ENCODE measurements around the gene GNAO1.
A peak's percentile ranks its signal among the peaks of the same experiment; 100 is the strongest.

The GNAO1 gene

GRCh38 chr16:56329887-56330286 is 138.6 kb downstream of the GNAO1 start:
- ChIA-PET CTCF (interaction anchor here (1.2 to 3.9 kb wide), 3 partner anchors 11 to 372 kb away, joined by 3 to 31 read pairs (median 6); no protein-coding TSS in a partner anchor), POLR2A (no interaction called here)
- no peak for DNase-seq (ENCODE audit: extremely low spot score)
- TF ChIP-seq CTCF (IDR thresholded peaks at IDR 0.05; ENCODE audit: control extremely low read depth, extremely low read depth, low read depth, missing control alignments): no peak

- TF ChIP-seq CTCF (IDR thresholded peaks at IDR 0.05; ENCODE audit: control extremely low read depth, extremely low read depth, low read depth, missing control alignments): no peak
- no peak for DNase-seq (ENCODE audit: extremely low spot score)
- ChIA-PET POLR2A (no interaction called here), CTCF (interaction anchor here (1.2 to 1.4 kb wide), 2 partner anchors 26 to 371 kb away, joined by 3 to 4 read pairs; no protein-coding TSS in a partner anchor)
These were observed 139.2 kb downstream of the GNAO1 start for GRCh38 chr16:56330476-56330875.

DNA sequence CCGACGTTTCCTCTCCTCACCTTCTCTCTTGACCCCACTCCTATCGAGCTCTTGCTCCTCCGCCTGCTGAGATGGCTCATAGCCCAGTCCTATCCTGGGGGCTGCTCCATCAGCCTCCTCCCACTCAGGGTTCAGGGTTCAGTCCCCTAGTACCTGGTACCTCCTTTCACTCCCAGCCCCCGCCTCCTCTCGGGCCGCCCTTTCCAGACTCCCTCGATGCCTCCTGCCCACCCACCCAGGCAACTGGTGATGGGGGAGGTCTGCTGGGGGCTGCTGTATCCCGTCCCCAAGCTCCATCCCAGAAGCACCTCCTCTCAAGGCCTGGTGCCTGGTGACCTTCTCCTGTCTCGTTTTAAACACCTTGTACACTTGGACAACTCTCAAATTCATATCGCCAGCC is 140.1 kb downstream of the GNAO1 start:
- CTCF ChIA-PET: interaction anchor here (0.9 to 2.8 kb wide), 4 partner anchors 9 to 370 kb away, joined by 3 to 11 read pairs (median 4); no protein-coding TSS in a partner anchor
- no peak for DNase-seq (ENCODE audit: extremely low spot score)
- no peak for TF ChIP-seq CTCF (IDR thresholded peaks at IDR 0.05; ENCODE audit: control extremely low read depth, extremely low read depth, low read depth, missing control alignments)
- POLR2A ChIA-PET: no interaction called here

GRCh38 chr16:56331915-56332314 is 140.6 kb downstream of the GNAO1 start:
- CTCF ChIA-PET: interaction anchor here (0.9 to 2.9 kb wide), 5 partner anchors 9 to 370 kb away, joined by 3 to 12 read pairs (median 4); no protein-coding TSS in a partner anchor
- TF ChIP-seq CTCF (IDR thresholded peaks at IDR 0.05; ENCODE audit: control extremely low read depth, extremely low read depth, low read depth, missing control alignments): no peak

DNA sequence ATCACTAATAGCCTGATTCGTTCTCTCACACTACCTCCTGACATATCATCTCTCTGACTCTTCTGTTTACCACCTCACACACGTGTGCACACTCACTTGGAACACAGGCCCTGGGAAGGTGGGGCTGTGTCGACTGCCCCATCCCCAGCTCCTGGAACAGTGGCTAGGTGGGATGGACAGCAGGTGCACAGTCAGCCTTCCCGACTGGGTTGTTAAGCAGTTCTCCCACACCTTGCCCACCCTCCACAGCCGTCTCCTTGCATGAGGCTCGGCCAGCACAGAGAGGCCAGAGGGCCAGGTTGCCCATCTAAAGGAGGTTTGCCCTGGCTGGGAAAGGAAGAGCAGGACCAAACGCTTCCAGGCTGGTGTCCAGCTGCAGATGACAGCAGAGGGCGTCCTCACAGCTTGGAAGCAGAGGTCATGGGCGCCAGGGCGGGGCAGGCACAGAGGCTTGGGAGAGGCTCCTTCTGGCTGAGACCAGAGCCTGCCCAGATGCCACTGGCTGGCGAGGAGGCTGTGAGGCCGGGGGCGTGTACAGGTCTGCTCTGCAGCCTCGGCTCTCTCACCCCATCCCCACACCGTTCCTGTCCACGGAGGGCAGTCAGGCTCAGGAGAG is 141.3 kb downstream of the GNAO1 start:
- peak; percentile 46 for TF ChIP-seq CTCF (IDR thresholded peaks at IDR 0.05; ENCODE audit: control extremely low read depth, extremely low read depth, low read depth, missing control alignments)
- POLR2A ChIA-PET: no interaction called here
- CTCF ChIA-PET: interaction anchor here (0.8 to 2.9 kb wide), 4 partner anchors 8 to 369 kb away, joined by 3 to 12 read pairs (median 7); no protein-coding TSS in a partner anchor
- peak; percentile 45 for DNase-seq (ENCODE audit: extremely low spot score)

More at GRCh38 chr16:56331915-56332314, 140.6 kb downstream of the GNAO1 start:
- POLR2A ChIA-PET: no interaction called here
- no peak for DNase-seq (ENCODE audit: extremely low spot score)

- POLR2A ChIA-PET: no interaction called here
- TF ChIP-seq CTCF (IDR thresholded peaks at IDR 0.05; ENCODE audit: control extremely low read depth, extremely low read depth, low read depth, missing control alignments): no peak
- no peak for DNase-seq (ENCODE audit: extremely low spot score)
- CTCF ChIA-PET: interaction anchor here (2.9 kb wide), 1 partner anchor 21 kb away, joined by 12 read pairs; no protein-coding TSS in a partner anchor
These were observed 143.5 kb downstream of the GNAO1 start for GRCh38 chr16:56334761-56335160.
